ENCODE data around the gene CACNA2D1. TPM values are rescaled to one million over a fixed set of nuclear protein-coding genes. Genes with fewer than 3 reads are reported as not detected.

The CACNA2D1 gene
- total RNA-seq, 1 donor from 2014 or later = 1.5 TPM

- Histone ChIP-seq H3K36me3 (no peaks in the 10 kb centered on the region), H4K20me1 (ENCODE audit: low read depth) (no peaks in the 10 kb centered on the region), H3K4me2 (no peak overlapping the region), H3K4me1 (no peaks in the 10 kb centered on the region), H3F3A (ENCODE audit: low read depth) (no peaks in the 10 kb centered on the region), H3K27me3 (no peaks in the 10 kb centered on the region), H3K4me3 (no peak overlapping the region), H3K27ac (no peak overlapping the region), H3K79me2 (ENCODE audit: low read depth) (no peaks in the 10 kb centered on the region), H3K9me3 (ENCODE audit: low read depth) (no peaks in the 10 kb centered on the region), H2AFZ (replicated peaks) (no peak overlapping the region), H3K9ac (no peak overlapping the region)
- Mint-ChIP-seq H3K27me3 (ENCODE audit: insufficient read depth, low read depth) (no peaks in the 10 kb centered on the region), H3K36me3 (peaks cover 4% of the 10 kb centered on the region), H3K27ac (no peak overlapping the region), H3K4me1 (no peaks in the 10 kb centered on the region), H3K4me3 (no peak overlapping the region), H3K9me3 (no peaks in the 10 kb centered on the region)
- DNase-seq (ENCODE audit: low spot score) = no peak
- TF ChIP-seq CTCF (IDR thresholded peaks at IDR 0.05) = no peak
- no peak for TF ChIP-seq EZH2phosphoT487 (IDR thresholded peaks at IDR 0.05)
- no peak for TF ChIP-seq EZH2 (IDR thresholded peaks at IDR 0.05)
Observed at GRCh38 chr7:82224529-82224928, 219.0 kb downstream of the CACNA2D1 start.

DNA sequence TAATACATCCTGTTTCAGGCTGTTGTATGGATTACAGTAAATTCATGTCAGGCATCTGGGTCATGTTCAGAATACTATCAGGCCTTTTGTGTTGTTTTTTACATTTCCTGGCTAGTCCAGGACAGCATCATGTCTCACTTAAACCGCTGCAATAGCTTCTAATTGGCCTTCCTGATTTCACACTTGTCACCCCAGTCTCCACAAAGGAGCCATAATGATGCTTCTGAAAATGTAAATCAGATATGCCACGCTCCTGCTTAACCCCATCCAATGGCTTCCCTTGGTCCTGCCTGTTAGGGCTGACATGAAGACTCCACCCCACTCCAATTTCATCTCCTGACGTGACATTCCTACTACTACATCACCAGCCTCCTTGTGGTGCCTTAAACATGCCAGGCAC lies 220.0 kb downstream of the CACNA2D1 start:
- H3K4me1 Mint-ChIP-seq = no peaks in the 10 kb centered on the region
- no peak for DNase-seq (ENCODE audit: low spot score)
- Histone ChIP-seq H3K4me3 (no peak overlapping the region), H4K20me1 (ENCODE audit: low read depth) (no peaks in the 10 kb centered on the region), H3K9me3 (ENCODE audit: low read depth) (no peaks in the 10 kb centered on the region), H3F3A (ENCODE audit: low read depth) (no peaks in the 10 kb centered on the region), H3K27me3 (no peaks in the 10 kb centered on the region), H3K79me2 (ENCODE audit: low read depth) (no peaks in the 10 kb centered on the region), H3K27ac (no peak overlapping the region), H3K36me3 (no peaks in the 10 kb centered on the region), H3K4me1 (no peaks in the 10 kb centered on the region), H2AFZ (replicated peaks) (no peak overlapping the region), H3K9ac (no peak overlapping the region), H3K4me2 (no peak overlapping the region)
- H3K36me3 Mint-ChIP-seq = peaks cover 4% of the 10 kb centered on the region
- no peaks in the 10 kb centered on the region for H3K27me3 Mint-ChIP-seq (ENCODE audit: insufficient read depth, low read depth)
- TF ChIP-seq EZH2 (IDR thresholded peaks at IDR 0.05) = no peak
- no peak for TF ChIP-seq EZH2phosphoT487 (IDR thresholded peaks at IDR 0.05)
- TF ChIP-seq CTCF (IDR thresholded peaks at IDR 0.05) = no peak
- H3K4me3 Mint-ChIP-seq = no peak overlapping the region
- no peak overlapping the region for H3K27ac Mint-ChIP-seq
- no peaks in the 10 kb centered on the region for H3K9me3 Mint-ChIP-seq

DNA sequence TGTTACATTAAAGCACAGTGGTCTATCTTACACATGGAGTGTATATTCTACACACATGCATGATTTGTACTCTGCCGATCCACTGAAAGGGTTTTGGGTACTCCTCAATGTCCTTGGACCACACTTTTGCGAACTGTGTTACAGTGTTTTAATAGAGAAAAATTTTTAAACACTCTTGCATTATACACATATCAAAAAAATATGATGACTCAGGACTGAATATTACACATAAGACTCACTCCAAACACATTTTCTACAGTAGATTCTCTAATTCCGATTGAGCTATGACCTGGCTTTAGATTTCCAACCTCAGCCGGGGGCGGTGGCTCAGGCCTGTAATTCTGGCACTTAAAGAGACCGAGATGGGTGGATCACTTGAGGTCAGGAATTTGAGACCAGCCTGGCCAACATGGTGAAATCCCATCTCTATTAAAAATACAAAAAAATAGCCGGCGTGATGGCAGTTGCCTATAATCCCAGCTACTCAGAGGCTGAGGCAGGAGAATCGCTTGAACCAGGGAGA lies 222.4 kb downstream of the CACNA2D1 start:
- no peak for DNase-seq (ENCODE audit: low spot score)
- H3K36me3 Mint-ChIP-seq = peaks cover 4% of the 10 kb centered on the region

DNA sequence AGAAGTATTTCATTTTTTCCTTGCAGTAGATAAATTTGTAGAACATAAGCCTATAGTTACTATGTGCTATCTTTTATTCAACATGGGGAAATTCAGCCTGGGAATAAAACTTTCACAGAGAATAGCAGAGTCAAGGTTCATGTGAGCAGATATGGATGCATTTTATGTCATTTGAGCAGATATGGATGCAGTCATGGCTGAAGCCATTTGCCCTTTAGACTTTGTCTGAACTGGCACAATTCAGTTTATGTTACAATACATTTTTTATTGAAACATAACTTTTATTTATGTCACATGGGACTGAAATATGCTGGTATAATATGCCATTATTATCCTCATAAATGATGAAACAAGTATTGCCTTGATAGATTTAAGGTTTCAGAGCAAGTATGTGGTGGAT lies 231.1 kb downstream of the CACNA2D1 start:
- Mint-ChIP-seq H3K9me3 (peaks cover 10% of the 10 kb centered on the region), H3K4me3 (no peak overlapping the region), H3K4me1 (peaks cover 14% of the 10 kb centered on the region), H3K27ac (no peak overlapping the region), H3K27me3 (ENCODE audit: insufficient read depth, low read depth) (no peaks in the 10 kb centered on the region), H3K36me3 (peaks cover 4% of the 10 kb centered on the region)
- no peaks in the 10 kb centered on the region for H3K36me3 ChIP-seq
- no peaks in the 10 kb centered on the region for H3F3A ChIP-seq (ENCODE audit: low read depth)
- H3K27me3 ChIP-seq = no peaks in the 10 kb centered on the region
- no peak overlapping the region for H3K9ac ChIP-seq
- no peak overlapping the region for H3K4me2 ChIP-seq
- no peak for DNase-seq (ENCODE audit: low spot score)
- H3K4me1 ChIP-seq = no peaks in the 10 kb centered on the region
- H4K20me1 ChIP-seq (ENCODE audit: low read depth) = no peaks in the 10 kb centered on the region
- H2AFZ ChIP-seq (replicated peaks) = no peak overlapping the region
- no peak overlapping the region for H3K27ac ChIP-seq
- no peak for TF ChIP-seq EZH2phosphoT487 (IDR thresholded peaks at IDR 0.05)
- no peak for TF ChIP-seq EZH2 (IDR thresholded peaks at IDR 0.05)
- no peak for TF ChIP-seq CTCF (IDR thresholded peaks at IDR 0.05)
- H3K79me2 ChIP-seq (ENCODE audit: low read depth) = no peaks in the 10 kb centered on the region
- H3K9me3 ChIP-seq (ENCODE audit: low read depth) = no peaks in the 10 kb centered on the region
- H3K4me3 ChIP-seq = no peak overlapping the region

More for the DNA sequence above, 222.4 kb downstream of the CACNA2D1 start:
- Histone ChIP-seq H3K27me3 (no peaks in the 10 kb centered on the region), H3K79me2 (ENCODE audit: low read depth) (no peaks in the 10 kb centered on the region), H2AFZ (replicated peaks) (no peak overlapping the region), H3K9me3 (ENCODE audit: low read depth) (no peaks in the 10 kb centered on the region), H3K4me3 (no peak overlapping the region), H3K4me2 (no peak overlapping the region), H3K36me3 (no peaks in the 10 kb centered on the region), H4K20me1 (ENCODE audit: low read depth) (no peaks in the 10 kb centered on the region), H3K27ac (no peak overlapping the region), H3F3A (ENCODE audit: low read depth) (no peaks in the 10 kb centered on the region), H3K4me1 (no peaks in the 10 kb centered on the region), H3K9ac (no peak overlapping the region)
- no peak for TF ChIP-seq EZH2 (IDR thresholded peaks at IDR 0.05)
- H3K4me1 Mint-ChIP-seq = no peaks in the 10 kb centered on the region
- H3K9me3 Mint-ChIP-seq = no peaks in the 10 kb centered on the region
- H3K4me3 Mint-ChIP-seq = no peak overlapping the region
- no peaks in the 10 kb centered on the region for H3K27me3 Mint-ChIP-seq (ENCODE audit: insufficient read depth, low read depth)
- no peak overlapping the region for H3K27ac Mint-ChIP-seq

Data from neural progenitor cell (in vitro differentiated cells).